GM12874 (cell line): ENCODE data around the gene ZNF770.

Source experiments
- TF ChIP-seq, protein P1 (sequence below): IDR thresholded peaks from 2 replicates; pipeline ENCODE4 v1.5.1; 2011; ENCODE audit warnings: low read depth, mild to moderate bottlenecking, control low read depth, low read length, moderate library complexity; ENCODE audit not compliant: insufficient read depth

The ZNF770 gene

DNA sequence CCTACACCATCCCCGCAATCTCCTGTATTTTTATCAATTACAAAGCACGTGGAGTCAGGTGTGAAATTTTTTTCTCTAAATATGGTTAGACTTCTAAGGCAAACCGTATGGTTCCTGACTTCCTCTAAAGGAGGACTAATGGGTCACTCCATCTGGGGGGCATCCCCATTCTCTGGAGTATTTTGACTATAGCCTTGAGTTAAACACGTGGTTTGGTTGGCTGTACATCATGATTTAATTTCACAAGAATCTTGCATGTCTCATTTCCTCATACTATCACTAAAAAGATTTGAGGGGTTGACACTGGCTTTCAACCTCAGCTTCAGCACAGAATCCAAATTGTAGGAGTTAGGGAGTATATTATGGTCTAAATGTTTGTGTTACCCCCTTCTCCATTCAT, 25.3 kb upstream of the ZNF770 start:
- TF ChIP-seq, protein P1, sequence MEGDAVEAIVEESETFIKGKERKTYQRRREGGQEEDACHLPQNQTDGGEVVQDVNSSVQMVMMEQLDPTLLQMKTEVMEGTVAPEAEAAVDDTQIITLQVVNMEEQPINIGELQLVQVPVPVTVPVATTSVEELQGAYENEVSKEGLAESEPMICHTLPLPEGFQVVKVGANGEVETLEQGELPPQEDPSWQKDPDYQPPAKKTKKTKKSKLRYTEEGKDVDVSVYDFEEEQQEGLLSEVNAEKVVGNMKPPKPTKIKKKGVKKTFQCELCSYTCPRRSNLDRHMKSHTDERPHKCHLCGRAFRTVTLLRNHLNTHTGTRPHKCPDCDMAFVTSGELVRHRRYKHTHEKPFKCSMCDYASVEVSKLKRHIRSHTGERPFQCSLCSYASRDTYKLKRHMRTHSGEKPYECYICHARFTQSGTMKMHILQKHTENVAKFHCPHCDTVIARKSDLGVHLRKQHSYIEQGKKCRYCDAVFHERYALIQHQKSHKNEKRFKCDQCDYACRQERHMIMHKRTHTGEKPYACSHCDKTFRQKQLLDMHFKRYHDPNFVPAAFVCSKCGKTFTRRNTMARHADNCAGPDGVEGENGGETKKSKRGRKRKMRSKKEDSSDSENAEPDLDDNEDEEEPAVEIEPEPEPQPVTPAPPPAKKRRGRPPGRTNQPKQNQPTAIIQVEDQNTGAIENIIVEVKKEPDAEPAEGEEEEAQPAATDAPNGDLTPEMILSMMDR, result no peak

GRCh38 chr15:35007397-35007796, 19.3 kb upstream of the ZNF770 start:
- TF ChIP-seq, protein P1, result no peak

DNA sequence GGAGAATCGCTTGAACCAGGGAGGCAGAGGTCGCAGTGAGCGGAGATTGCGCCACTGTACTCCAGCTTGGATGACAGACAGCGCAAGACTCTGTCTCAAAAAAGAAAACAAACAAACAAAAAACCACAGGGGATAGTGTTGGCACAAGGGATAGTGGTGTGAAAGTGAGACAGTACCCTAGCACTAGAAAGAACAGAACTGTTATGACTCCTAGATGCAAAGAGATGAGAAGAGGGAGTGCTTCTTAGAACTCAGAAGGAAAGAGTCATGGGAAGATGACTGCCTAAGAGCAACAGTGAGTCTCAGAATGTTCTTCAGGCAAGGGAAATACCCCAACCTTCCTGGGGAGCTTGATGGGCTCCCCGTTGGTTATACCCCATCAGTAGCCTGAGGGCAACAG, 17.8 kb upstream of the ZNF770 start:
- TF ChIP-seq, protein P1, result no peak

GRCh38 chr15:35003928-35004327, 15.8 kb upstream of the ZNF770 start:
- TF ChIP-seq, protein P1, result no peak

DNA sequence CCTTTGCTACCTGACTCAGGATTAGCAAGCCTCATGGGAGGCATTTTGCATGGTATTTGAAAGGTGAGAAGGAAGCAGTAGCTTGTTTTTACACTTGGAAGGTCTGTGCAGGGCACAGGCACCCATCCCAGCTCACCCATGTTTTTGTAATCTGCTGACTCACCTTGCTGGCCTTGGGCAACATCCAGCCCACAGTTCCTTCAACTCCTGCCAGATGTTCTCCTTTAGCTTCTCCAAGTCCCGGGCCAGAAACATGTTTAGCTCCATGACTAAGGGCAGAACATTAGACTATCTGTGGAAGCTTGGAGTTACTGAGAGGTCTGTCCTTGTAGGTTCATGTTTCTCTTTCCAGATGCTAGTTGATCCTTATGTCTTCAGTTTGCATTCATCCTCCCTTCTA, 12.4 kb upstream of the ZNF770 start:
- TF ChIP-seq, protein P1, result no peak

- TF ChIP-seq, protein P1, result no peak
These were observed 11.8 kb upstream of the ZNF770 start for GRCh38 chr15:34999906-35000305.

DNA sequence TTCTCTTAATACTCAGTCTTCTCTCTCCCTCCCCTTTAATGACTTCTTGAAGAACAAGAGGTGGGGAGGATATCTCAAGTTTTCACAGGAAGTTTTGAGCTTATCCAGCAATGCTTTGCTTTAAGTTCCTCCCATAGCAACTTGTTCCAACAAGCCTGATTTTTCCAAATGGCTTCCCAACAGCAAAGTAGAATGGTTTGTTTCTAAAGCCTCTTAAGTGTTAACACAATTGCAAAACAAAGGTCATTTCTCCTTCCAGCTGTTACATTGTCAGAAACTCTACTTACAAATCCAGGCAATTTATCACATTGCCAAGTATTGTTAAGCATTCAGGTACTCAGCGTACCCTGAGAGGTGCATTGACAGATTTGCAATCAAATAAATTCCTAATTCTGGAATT, 6.8 kb upstream of the ZNF770 start:
- TF ChIP-seq, protein P1, result no peak

DNA sequence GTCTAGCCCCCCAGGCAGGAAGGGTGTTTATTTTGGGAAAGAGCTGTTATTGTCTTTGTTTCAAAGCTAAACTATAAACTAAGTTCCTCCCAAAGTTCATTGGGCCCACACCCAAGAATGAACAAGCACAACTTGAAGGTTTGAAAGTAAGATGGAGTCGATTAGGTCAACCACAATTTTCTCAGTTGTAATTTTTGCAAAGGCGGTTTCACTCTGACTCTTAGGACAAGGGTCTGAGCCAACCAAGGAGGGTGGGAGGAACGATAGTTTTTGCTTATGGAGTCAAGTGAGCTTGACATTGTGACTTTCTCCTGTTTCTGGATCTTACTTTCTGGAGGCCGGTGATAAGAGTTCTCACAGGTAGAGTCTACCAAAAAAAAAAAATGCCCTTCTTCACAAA, 5.8 kb upstream of the ZNF770 start:
- TF ChIP-seq, protein P1, result no peak
